ENCODE data around the gene PARVB. TPM values are rescaled to one million over a fixed set of nuclear protein-coding genes. Genes with fewer than 3 reads are reported as not detected.

The PARVB gene
- total RNA-seq, 4 donors from 2014 or later, result 120 to 201 (median 147) TPM

DNA sequence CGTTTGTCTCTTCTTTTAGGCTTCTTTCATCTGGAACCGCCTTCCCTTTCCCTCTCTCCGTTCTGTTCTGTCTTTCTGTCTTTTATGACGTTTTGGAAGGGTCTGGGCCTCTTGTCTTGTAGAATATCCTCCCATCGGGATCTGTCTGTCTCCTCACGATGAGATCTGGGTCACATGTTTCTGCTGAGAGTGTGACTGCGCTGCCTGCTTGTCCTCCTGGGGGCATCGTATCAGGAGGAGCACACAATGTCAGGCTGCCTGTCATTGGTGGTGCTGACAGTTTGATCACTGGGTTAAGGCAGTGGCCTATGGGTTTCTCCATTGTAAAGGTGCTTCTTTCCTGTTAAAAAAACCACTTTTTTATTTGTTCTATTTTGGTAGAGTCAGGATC lies 96.2 kb downstream of the PARVB start:
- no peak overlapping the region for H3K27ac ChIP-seq
- H3K27me3 ChIP-seq, result no peaks in the 10 kb centered on the region
- H3K36me3 ChIP-seq, result peaks cover 0 to 9% of the 10 kb centered on the region in 2 donors
- H3K4me1 ChIP-seq, result peaks cover 6 to 14% of the 10 kb centered on the region in 2 donors
- no peaks in the 10 kb centered on the region for H3K9me3 ChIP-seq
- DNase-seq, result no peak
- TF ChIP-seq POLR2A (IDR thresholded peaks at IDR 0.05), result no peak
- TF ChIP-seq, protein P1, sequence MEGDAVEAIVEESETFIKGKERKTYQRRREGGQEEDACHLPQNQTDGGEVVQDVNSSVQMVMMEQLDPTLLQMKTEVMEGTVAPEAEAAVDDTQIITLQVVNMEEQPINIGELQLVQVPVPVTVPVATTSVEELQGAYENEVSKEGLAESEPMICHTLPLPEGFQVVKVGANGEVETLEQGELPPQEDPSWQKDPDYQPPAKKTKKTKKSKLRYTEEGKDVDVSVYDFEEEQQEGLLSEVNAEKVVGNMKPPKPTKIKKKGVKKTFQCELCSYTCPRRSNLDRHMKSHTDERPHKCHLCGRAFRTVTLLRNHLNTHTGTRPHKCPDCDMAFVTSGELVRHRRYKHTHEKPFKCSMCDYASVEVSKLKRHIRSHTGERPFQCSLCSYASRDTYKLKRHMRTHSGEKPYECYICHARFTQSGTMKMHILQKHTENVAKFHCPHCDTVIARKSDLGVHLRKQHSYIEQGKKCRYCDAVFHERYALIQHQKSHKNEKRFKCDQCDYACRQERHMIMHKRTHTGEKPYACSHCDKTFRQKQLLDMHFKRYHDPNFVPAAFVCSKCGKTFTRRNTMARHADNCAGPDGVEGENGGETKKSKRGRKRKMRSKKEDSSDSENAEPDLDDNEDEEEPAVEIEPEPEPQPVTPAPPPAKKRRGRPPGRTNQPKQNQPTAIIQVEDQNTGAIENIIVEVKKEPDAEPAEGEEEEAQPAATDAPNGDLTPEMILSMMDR (IDR thresholded peaks at IDR 0.05 in 4 of 5, conservative IDR thresholded peaks at IDR 0.05 in 1 of 5), result no peak
- in situ Hi-C loops (cut with MboI; ENCODE audit: low sequenced_read_pairs in 4 of 4) (no loop called here), intact Hi-C loops (cut with DNase I; ENCODE audit: low total_unique reads) (no loop called here)
- H3K4me3 ChIP-seq, result no peak overlapping the region
- no peak for ATAC-seq

DNA sequence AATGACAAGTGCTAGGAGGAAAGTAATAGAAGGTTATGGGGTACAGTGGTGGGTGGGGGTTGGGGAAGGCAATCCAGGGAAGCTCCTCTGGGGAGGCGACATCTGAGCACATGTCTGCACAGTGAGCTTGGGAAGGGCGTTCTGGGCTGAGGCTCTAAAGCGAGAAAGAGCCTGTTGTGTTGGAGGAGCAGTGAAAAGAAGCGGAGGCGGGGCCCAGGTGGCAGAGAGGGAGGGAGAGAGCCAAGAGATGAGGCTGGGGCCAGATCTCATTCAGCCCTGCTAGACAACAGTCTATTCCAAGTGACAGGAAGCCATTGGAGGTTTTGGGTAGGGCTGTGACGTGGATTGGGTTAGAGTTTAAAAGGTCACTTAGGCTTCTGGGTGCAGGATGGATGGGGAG lies 101.3 kb downstream of the PARVB start:
- no peak overlapping the region for H3K4me3 ChIP-seq
- H3K9me3 ChIP-seq, result no peaks in the 10 kb centered on the region
- peaks cover 0 to 9% of the 10 kb centered on the region in 2 donors for H3K36me3 ChIP-seq
- in situ Hi-C loops (cut with MboI; ENCODE audit: low sequenced_read_pairs in 4 of 4) (no loop called here), intact Hi-C loops (cut with DNase I; ENCODE audit: low total_unique reads) (no loop called here)
- no peaks in the 10 kb centered on the region for H3K27me3 ChIP-seq
- no peak for ATAC-seq
- H3K4me1 ChIP-seq, result peaks cover 0 to 26% of the 10 kb centered on the region in 2 donors
- no peak for DNase-seq
- no peak overlapping the region for H3K27ac ChIP-seq
- TF ChIP-seq, protein P1 (IDR thresholded peaks at IDR 0.05 in 4 of 5, conservative IDR thresholded peaks at IDR 0.05 in 1 of 5), result no peak
- no peak for TF ChIP-seq POLR2A (IDR thresholded peaks at IDR 0.05)

DNA sequence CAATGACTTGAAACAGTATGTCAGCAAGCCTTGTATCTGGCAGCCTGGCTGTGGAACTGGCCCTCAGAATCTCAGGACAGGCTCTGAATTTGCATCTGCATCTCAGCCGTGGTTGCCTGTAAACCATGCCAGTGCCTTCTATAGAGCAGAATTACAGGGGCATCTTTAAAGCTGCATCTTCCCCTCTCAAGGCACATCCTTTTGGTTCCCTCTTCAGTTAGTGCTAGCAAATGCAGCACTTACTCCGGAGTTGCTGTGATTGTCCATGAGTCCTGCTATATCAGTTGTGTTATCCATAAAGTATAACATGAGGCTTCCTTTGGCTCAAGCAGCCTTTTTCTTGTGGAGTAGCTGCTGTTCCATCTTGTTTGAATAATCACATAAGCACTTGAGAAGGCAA lies 102.7 kb downstream of the PARVB start:
- in situ Hi-C loops (cut with MboI; ENCODE audit: low sequenced_read_pairs in 4 of 4), result no loop called here
- intact Hi-C loops (cut with DNase I; ENCODE audit: low total_unique reads), result no loop called here

DNA sequence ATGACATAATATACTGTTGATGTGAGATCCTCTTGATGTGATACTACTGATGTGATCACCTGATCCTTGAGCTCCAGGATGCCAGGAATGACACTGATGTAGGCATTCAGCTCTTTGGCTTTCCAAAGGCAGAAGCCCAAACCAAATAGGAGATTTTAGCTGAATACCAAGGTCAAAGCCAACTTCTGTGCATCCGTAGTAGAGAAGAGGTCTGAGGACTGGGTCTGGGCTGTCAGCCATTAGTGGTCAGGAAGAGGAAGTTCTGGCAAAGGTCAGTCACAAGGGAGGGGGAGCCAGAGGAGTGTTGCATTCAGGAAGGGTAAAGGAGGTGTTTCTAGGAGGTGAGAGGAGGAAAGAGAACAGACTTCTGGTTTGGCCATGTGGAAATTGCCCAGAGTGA lies 103.3 kb downstream of the PARVB start:
- H3K4me3 ChIP-seq, result no peak overlapping the region
- DNase-seq (no peak), ATAC-seq (peak in 1 of 2 donors; percentile 39)
- intact Hi-C loops (cut with DNase I; ENCODE audit: low total_unique reads) (no loop called here), in situ Hi-C loops (cut with MboI; ENCODE audit: low sequenced_read_pairs in 4 of 4) (no loop called here)
- no peaks in the 10 kb centered on the region for H3K27me3 ChIP-seq
- no peaks in the 10 kb centered on the region for H3K9me3 ChIP-seq
- H3K27ac ChIP-seq, result no peak overlapping the region
- H3K4me1 ChIP-seq, result peaks cover 0 to 26% of the 10 kb centered on the region in 2 donors
- TF ChIP-seq POLR2A (IDR thresholded peaks at IDR 0.05), result no peak
- TF ChIP-seq, protein P1 (IDR thresholded peaks at IDR 0.05 in 4 of 5, conservative IDR thresholded peaks at IDR 0.05 in 1 of 5), result no peak
- H3K36me3 ChIP-seq, result peaks cover 0 to 12% of the 10 kb centered on the region in 2 donors

More for the DNA sequence above, 102.7 kb downstream of the PARVB start:
- H3K36me3 ChIP-seq, result peaks cover 0 to 10% of the 10 kb centered on the region in 2 donors
- no peak overlapping the region for H3K4me3 ChIP-seq
- DNase-seq (no peak), ATAC-seq (no peak)
- H3K4me1 ChIP-seq, result peaks cover 0 to 26% of the 10 kb centered on the region in 2 donors
- H3K9me3 ChIP-seq, result no peaks in the 10 kb centered on the region
- no peak overlapping the region for H3K27ac ChIP-seq
- H3K27me3 ChIP-seq, result no peaks in the 10 kb centered on the region
- no peak for TF ChIP-seq POLR2A (IDR thresholded peaks at IDR 0.05)

DNA sequence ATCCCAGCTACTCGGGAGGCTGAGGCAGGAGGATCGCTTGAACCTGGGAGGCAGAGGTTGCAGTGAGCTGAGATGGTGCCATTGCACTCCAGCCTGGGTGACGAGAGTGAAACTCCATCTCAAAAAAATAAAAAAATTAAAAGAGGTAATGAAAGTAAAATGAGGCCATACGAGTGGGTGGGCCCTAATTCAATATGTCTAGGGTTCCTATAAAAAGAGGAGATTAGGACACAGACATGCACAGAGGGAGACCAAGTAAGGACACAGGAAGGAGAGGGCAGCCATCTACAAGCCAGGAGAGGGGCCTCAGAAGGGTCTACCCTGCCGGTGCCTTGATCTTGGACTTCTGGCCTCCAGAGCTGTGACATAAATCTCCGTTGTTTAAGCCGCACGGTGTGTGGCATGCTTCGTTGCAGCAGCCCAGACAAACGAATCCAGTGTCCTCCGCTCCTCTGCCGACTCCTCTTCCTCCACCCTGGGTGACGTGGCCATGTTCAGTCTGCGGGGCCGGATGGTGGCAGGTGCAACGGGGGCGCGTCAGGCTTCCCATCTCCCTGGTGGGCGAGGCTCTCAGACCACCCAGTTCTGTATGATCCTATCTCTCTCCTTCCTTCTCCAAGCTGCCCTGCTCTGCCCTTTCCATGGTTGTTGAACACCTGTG lies 105.0 kb downstream of the PARVB start:
- H3K36me3 ChIP-seq, result peaks cover 0 to 28% of the 10 kb centered on the region in 2 donors
- in situ Hi-C loops (cut with MboI; ENCODE audit: low sequenced_read_pairs in 4 of 4), result no loop called here
- intact Hi-C loops (cut with DNase I; ENCODE audit: low total_unique reads), result no loop called here
- H3K9me3 ChIP-seq, result no peaks in the 10 kb centered on the region
- no peak for TF ChIP-seq POLR2A (IDR thresholded peaks at IDR 0.05)
- TF ChIP-seq, protein P1 (IDR thresholded peaks at IDR 0.05 in 4 of 5, conservative IDR thresholded peaks at IDR 0.05 in 1 of 5), result no peak
- no peak overlapping the region for H3K27ac ChIP-seq
- H3K4me1 ChIP-seq, result peaks cover 0 to 26% of the 10 kb centered on the region in 2 donors
- no peaks in the 10 kb centered on the region for H3K27me3 ChIP-seq
- ATAC-seq (no peak), DNase-seq (no peak)
- no peak overlapping the region for H3K4me3 ChIP-seq

Measured in gastrocnemius medialis (tissue), 4 donors.